Right hindlimb (tissue), 1 donor: ENCODE results near the gene NPTXR.

Source experiments
- DNase-seq: peaks from one replicate; pipeline ENCODE4 v3.0.0-alpha.2; 2018

NPTXR gene

GRCh38 chr22:38850941-38851849 lies 7.4 kb upstream of the NPTXR start:
- DNase-seq = no peak

DNA sequence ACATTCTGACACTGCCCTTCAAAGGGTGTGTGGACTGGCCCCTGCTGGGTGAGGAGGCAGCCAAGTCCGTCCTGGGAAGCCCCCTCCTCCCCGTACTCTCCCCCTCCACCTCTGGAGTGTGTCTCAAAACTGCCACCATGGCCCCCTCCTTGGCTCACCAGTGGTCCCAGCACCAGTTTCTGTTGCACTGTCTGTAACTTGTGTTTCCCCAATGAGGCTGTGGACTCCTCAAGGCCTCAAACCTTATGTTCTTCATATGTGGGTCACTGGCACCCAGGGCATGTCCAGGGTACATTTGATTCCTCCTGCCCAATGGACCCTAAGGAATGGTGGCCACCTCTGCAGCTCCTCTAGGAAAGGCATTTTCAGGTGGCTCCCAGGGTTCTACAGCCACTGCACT lies 6.6 kb upstream of the NPTXR start:
- no peak for DNase-seq

- DNase-seq = no peak
These were observed 6.0 kb upstream of the NPTXR start for GRCh38 chr22:38849811-38850210.

DNA sequence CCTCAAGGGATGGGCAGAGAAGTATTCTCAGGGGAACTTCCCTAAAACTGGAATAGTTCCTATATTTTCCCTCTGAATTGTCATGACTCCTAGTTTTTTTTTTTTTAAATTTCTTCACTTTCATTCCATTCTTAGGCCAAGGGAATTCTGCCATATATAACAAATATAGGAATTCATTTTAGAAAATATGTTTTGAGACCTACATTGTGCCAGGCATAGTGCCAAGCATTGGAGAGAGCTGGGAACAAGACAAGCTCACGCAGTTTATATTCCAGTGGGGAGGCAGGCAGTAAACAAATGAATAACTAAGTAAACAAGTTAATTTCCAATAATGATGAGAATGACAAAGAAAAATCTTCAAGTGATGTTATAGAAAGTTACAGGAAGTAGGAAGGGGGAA lies 2.6 kb upstream of the NPTXR start:
- DNase-seq = no peak

- no peak for DNase-seq
These were observed 1.3 kb upstream of the NPTXR start for GRCh38 chr22:38845004-38845740.

DNA sequence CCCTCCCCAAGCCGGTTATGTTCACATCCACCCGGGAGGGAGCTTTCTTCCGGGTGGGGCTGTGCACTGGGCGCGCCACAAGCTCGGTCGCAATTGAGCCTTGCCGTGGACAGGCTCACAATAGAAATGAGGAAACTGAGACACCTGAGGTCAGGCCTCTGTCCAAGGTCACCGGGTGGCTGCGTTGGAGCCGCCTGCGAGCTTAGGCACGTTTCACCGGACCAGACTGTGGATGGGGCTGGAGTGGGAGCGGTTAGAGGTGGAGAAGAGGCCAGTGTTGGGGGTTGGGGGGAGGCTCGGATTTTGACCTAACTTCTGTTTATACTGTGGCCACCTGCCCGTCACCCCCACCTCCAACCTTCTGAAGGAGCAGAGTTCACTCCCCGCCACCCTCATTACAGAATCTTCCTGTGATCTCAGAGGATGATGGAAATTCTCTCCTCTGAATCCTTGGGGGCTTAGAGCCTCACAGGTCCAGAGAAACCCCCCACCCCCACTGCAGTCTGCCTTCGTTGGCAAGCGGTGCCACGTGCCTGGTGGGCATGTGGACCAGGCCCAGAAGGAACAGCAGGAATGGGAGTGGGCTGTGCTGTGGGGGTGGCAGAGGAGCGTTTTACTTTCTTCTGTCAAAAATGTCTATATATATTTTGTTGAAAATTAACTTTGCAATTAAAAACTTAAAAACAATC lies 631 bp upstream of the NPTXR start:
- DNase-seq = no peak

DNA sequence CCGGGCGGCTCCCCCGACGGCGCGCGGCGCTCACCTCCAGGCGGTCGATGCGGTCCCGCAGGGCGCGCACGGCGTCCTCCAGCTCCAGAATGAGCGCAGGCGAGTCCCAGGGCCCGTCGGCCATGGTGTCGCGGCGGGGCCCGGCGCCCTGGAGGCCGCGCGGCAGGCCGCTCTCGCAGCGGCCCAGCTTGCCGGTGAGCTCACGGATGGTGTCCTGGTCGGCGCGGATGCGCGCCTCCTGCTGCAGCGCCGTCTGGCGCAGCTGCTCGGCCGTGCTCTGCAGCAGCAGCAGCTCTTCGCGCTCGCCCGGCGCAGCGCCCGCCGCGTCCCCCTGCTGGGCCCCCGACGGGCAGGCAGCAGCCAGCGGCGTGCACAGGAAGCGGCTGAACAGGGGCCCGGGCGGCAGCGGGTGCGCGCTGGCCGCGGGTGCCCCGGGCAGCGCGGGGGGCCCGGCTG lies 599 bp downstream of the NPTXR start:
- peak; percentile 87 for DNase-seq

- DNase-seq = no peak
These were observed 1.2 kb downstream of the NPTXR start for GRCh38 chr22:38842512-38843200.

DNA sequence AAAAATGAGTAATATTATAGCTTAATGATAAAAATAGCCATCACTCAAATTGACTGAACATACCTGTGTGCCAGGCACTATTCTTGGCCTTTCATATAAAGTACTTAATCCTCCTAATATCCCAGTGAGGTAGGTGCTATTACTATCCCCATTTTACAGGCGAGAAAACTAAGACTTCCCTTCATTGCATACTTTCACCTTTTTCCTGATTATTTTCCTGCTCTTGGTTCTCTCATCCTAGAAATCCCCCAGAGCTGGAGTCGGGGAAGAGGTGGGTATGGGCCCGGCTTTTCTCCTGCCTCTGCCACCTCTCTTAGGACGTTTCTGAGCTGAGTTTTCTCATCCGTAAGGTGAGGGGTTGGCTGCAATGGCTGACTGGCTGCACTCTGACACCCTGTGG lies 2.2 kb downstream of the NPTXR start:
- no peak for DNase-seq

GRCh38 chr22:38841211-38841610 lies 2.6 kb downstream of the NPTXR start:
- no peak for DNase-seq

GRCh38 chr22:38840129-38840528 lies 3.7 kb downstream of the NPTXR start:
- no peak for DNase-seq

DNA sequence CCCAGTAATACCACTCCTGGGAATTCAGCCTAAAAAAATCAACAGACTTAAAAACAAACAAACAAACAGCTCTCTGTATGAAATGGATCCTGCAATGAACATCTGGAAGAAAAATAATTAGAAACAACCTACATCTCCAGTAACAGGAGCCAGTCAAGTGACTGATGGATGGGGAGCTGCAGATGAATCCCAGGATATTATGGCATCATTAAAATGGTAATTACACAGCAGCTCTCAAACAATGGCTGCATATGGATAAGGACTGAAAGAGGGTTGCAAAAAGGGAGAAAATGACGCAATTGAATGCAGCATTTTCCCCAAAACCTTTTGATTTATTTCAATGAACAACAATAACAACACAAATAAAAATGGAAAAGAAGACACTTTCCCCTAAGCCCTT lies 4.1 kb downstream of the NPTXR start:
- DNase-seq = no peak

GRCh38 chr22:38837414-38837928 lies 6.4 kb downstream of the NPTXR start:
- DNase-seq = no peak

GRCh38 chr22:38835888-38836301 lies 7.9 kb downstream of the NPTXR start:
- DNase-seq = no peak

DNA sequence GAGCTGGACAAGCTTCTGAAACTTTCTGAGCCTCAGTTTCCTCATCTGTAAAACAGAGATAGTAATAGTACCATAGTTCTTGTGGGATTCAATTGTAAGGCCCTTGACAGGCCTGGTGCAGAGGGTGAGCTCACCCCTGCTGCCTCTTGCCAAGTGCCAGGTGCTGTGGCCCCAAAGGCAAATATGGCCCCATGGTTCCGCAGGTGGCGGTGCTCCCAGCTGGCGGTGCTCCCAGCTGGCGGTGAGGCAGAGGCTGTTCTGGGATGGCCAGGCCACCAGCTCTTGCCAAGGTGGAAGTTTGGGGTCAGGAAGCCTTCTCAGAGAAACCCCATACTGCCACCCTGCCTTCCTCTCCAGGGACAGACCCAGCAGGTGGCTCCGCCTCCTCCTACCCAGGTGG lies 8.8 kb downstream of the NPTXR start:
- DNase-seq = no peak

DNA sequence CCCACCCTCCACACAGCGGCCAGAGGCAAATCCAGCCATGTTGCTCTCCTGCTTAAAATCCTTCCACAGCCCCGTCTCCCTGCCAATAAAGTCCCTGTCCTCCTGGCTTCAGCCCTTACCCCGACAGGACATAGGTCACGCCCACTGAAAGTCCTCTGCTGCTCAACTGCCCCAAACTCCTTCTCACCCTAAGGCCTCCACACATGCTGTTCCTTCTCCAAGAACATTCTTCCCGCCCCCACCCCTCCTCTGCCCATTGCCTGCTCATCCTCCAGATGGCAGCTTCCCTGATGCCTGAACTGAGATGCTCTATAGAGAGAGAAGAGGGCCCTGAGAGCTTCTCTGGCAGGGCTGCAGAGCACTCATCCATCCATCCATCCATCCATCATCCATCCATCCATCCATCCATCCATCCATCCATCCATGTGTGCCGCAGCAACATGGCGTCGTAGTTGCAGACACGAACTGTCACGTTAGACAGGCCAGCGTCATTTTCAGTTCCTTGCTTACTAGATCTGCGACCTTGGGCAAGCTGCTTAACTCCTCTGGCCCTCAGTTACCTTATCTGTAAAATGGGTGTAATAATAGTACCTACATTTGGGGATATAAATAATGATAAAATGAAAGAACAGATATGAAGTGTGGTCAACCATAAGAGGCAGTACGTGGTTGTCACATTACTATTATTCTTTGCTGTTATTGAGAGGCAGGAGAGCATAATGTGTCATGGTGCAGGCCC lies 9.4 kb downstream of the NPTXR start:
- no peak for DNase-seq

GRCh38 chr22:38833061-38833460 lies 10.8 kb downstream of the NPTXR start:
- no peak for DNase-seq

- no peak for DNase-seq
These were observed 11.5 kb downstream of the NPTXR start for GRCh38 chr22:38832005-38832978.

GRCh38 chr22:38831166-38831945 lies 12.5 kb downstream of the NPTXR start:
- no peak for DNase-seq

GRCh38 chr22:38830845-38831108 lies 13.1 kb downstream of the NPTXR start:
- DNase-seq = no peak
